ENCODE measurements around the gene SGSM1.

The SGSM1 gene

GRCh38 chr22:24806663-24807001 lies 621 bp downstream of the SGSM1 start:
- FAIRE-seq, result no peak

GRCh38 chr22:24807284-24807950 lies 1.4 kb downstream of the SGSM1 start:
- no peak for FAIRE-seq

- FAIRE-seq, result no peak
Measured at GRCh38 chr22:24809331-24809730, 3.3 kb downstream of the SGSM1 start.

- FAIRE-seq, result no peak
Measured at GRCh38 chr22:24810043-24810749, 4.2 kb downstream of the SGSM1 start.

- no peak for FAIRE-seq
Measured at GRCh38 chr22:24812950-24813775, 7.2 kb downstream of the SGSM1 start.

- FAIRE-seq, result no peak
Measured at GRCh38 chr22:24813861-24814770, 8.1 kb downstream of the SGSM1 start.

GRCh38 chr22:24816806-24817205 lies 10.8 kb downstream of the SGSM1 start:
- no peak for FAIRE-seq

GRCh38 chr22:24819487-24819886 lies 13.5 kb downstream of the SGSM1 start:
- no peak for FAIRE-seq

GRCh38 chr22:24819911-24820461 lies 14.0 kb downstream of the SGSM1 start:
- FAIRE-seq, result no peak

GRCh38 chr22:24822471-24822870 lies 16.5 kb downstream of the SGSM1 start:
- no peak for FAIRE-seq

- no peak for FAIRE-seq
Measured at GRCh38 chr22:24823787-24824186, 17.8 kb downstream of the SGSM1 start.

GRCh38 chr22:24824250-24824649 lies 18.2 kb downstream of the SGSM1 start:
- no peak for FAIRE-seq

- no peak for FAIRE-seq
Measured at GRCh38 chr22:24824915-24825314, 18.9 kb downstream of the SGSM1 start.

GRCh38 chr22:24826710-24827285 lies 20.8 kb downstream of the SGSM1 start:
- FAIRE-seq, result no peak

- FAIRE-seq, result no peak
Measured at GRCh38 chr22:24827296-24827695, 21.3 kb downstream of the SGSM1 start.

- FAIRE-seq, result no peak
Measured at GRCh38 chr22:24830205-24830979, 24.4 kb downstream of the SGSM1 start.

- FAIRE-seq, result no peak
Measured at GRCh38 chr22:24831687-24832086, 25.7 kb downstream of the SGSM1 start.

GRCh38 chr22:24833881-24834495 lies 28.0 kb downstream of the SGSM1 start:
- FAIRE-seq, result no peak

GRCh38 chr22:24834845-24835570 lies 29.0 kb downstream of the SGSM1 start:
- FAIRE-seq, result no peak

GRCh38 chr22:24836282-24836681 lies 30.3 kb downstream of the SGSM1 start:
- no peak for FAIRE-seq

Data from TTC549 (cell line).